GM18505 (cell line): ENCODE data around the gene TTC27.
"Not testable (repeated sequence)": the region's sequence is repeated elsewhere in the genome, so short reads cannot be mapped to it uniquely, and the experiment has no call there.

Experiments used
- ATAC-seq: cut with Tn5 transposase; IDR thresholded peaks from one replicate; pipeline ENCODE4 v1.9.1; 2021; ENCODE audit not compliant: unreplicated experiment
- POLR2A ChIP-seq: IDR thresholded peaks from 4 replicates; pipeline ENCODE4 v1.6.1; 2011; ENCODE audit warnings: borderline replicate concordance; ENCODE audit not compliant: insufficient read depth, insufficient read length; ENCODE audit errors: extremely low read depth

The TTC27 gene

DNA sequence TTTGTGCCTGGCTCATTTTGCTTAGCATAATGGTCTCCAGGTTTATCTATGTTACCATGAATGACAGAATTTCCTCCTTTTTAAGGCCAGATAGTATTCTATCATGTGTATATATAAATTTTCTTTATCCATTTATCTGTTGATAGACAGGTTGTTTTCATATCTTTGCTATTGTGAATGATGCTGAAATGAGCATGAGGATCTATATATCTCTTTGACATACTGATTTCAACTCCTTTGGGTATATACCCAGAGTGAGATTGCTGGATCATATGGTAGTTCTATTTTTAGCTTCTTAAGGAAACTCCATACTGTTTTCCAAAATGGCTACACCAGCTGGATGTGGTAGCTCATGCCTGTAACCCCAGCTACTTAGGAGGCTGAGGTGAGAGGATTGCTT lies 232.5 kb downstream of the TTC27 start:
- ATAC-seq: no peak
- no peak for TF ChIP-seq POLR2A

- no peak for TF ChIP-seq POLR2A
- ATAC-seq: no peak
These were observed 234.6 kb downstream of the TTC27 start for GRCh38 chr2:32862269-32863055.

DNA sequence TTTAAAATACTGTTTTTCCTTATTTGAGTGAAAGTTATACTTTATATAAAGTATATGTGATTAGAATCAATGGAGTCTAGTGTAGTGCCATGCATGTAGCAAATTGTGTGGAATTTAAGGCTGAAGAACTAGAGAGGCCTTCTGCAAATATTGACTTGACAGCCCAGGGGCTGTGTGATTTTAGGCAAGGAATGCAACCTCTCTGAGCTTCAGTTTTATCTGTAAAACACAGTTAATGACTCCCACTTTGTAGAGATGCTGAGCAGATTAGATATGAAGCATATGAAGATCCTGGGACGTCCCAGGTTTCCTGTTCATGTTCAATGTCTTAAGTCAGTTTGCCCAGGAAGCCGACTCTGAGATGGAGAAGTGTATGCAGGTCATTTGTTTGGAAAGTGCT lies 235.5 kb downstream of the TTC27 start:
- ATAC-seq: no peak

GRCh38 chr2:32863803-32864202 lies 236.0 kb downstream of the TTC27 start:
- no peak for ATAC-seq
- no peak for TF ChIP-seq POLR2A

More for the DNA sequence above, 235.5 kb downstream of the TTC27 start:
- no peak for TF ChIP-seq POLR2A

DNA sequence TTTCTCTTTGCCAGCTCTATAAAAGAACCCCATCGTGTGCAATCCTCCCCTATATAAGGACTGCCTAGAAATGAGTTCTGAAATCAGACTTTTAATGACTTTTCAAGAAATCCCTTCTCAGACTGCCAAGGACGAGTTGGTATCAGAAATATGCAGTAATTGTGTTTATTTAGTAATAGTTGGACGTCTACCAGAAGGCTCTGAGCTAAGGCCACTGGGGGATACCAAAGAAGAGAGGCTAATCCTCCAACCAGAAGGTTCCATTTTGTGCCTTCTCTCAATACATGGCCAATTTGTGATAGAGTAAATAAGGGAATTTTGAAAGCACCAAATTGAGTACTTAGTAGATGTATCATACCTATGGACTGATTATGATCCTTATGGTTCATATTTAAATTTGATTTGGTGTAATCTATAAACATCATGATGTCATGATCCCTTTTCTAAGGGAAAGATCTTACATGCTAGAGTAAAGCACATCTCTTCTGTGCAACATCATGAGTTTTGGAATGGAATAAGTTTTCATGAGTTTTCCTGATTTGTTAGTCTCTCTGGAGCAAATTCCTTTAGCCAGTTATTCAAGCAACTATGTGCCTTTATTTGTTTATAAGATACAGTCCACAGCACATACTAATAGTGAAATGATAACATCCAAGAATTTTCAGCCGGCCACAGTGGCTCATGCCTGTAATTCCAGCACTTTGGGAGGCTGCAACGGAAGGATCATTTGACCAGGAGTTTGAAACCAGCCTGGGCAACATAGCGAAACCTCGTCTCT lies 236.7 kb downstream of the TTC27 start:
- no peak for ATAC-seq
- no peak for TF ChIP-seq POLR2A

GRCh38 chr2:32865399-32866068 lies 237.7 kb downstream of the TTC27 start:
- no peak for ATAC-seq
- no peak for TF ChIP-seq POLR2A

DNA sequence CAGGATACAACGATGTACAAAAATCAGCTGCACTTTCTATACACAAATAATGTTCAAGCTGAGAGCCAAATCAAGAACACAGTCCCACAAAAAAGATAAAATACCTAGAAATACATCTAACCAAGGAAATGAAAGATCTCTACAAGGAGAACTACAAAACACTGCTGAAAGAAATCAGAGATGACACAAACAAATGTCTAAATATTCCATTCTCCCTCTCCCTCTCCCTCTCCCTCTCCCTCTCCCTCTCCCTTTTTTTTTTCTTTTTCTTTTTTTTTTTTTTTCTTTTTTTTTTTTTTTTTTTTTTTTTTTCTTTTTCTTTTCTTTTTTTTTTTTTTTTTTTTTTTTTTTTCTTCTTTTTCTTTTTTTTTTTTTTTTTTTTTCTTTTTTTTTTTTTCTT lies 238.6 kb downstream of the TTC27 start:
- not testable (repeated sequence) for ATAC-seq
